ENCODE data around the gene NANOS1. TPM values are rescaled to one million over a fixed set of nuclear protein-coding genes. Genes with fewer than 3 reads are reported as not detected.
A peak's percentile ranks its signal among the peaks of the same experiment; 100 is the strongest.

NANOS1 gene
- 3.2 and 6.2 TPM in 2 replicates for total RNA-seq (2014; rRNA removed; shearing (Covaris generic))

GRCh38 chr10:119029613-119030420 lies at the start of gene NANOS1:
Gene NANOS1, plus strand, starts transcription at chr10:119029714. Its CDS starts 88 bp downstream, at chr10:119029802.
- no peak for DNase-seq (ENCODE audit: low read depth)

- DNase-seq (ENCODE audit: low read depth), result no peak
Measured at GRCh38 chr10:118980135-118980865, 49.2 kb upstream of the NANOS1 start.

- no peak for DNase-seq (ENCODE audit: low read depth)
Measured at GRCh38 chr10:118980870-118981269, 48.6 kb upstream of the NANOS1 start.

GRCh38 chr10:118981946-118982345 lies 47.6 kb upstream of the NANOS1 start:
- no peak for DNase-seq (ENCODE audit: low read depth)

- no peak for DNase-seq (ENCODE audit: low read depth)
Measured at GRCh38 chr10:118982366-118982765, 47.1 kb upstream of the NANOS1 start.

- DNase-seq (ENCODE audit: low read depth), result peak; percentile 71
Measured at GRCh38 chr10:118983263-118983662, 46.3 kb upstream of the NANOS1 start.

GRCh38 chr10:118985576-118985975 lies 43.9 kb upstream of the NANOS1 start:
- DNase-seq (ENCODE audit: low read depth), result no peak

GRCh38 chr10:118986815-118987790 lies 42.4 kb upstream of the NANOS1 start:
- DNase-seq (ENCODE audit: low read depth), result no peak

GRCh38 chr10:118990326-118990725 lies 39.2 kb upstream of the NANOS1 start:
- DNase-seq (ENCODE audit: low read depth), result no peak

- no peak for DNase-seq (ENCODE audit: low read depth)
Measured at GRCh38 chr10:118992496-118992895, 37.0 kb upstream of the NANOS1 start.

- no peak for DNase-seq (ENCODE audit: low read depth)
Measured at GRCh38 chr10:118993214-118993613, 36.3 kb upstream of the NANOS1 start.

- DNase-seq (ENCODE audit: low read depth), result no peak
Measured at GRCh38 chr10:118994321-118994720, 35.2 kb upstream of the NANOS1 start.

GRCh38 chr10:118995739-118996138 lies 33.8 kb upstream of the NANOS1 start:
- no peak for DNase-seq (ENCODE audit: low read depth)

GRCh38 chr10:118997379-118997778 lies 32.1 kb upstream of the NANOS1 start:
- DNase-seq (ENCODE audit: low read depth), result no peak

GRCh38 chr10:118998183-118998582 lies 31.3 kb upstream of the NANOS1 start:
- DNase-seq (ENCODE audit: low read depth), result no peak

- no peak for DNase-seq (ENCODE audit: low read depth)
Measured at GRCh38 chr10:119001717-119002500, 27.6 kb upstream of the NANOS1 start.

GRCh38 chr10:119003572-119004289 lies 25.8 kb upstream of the NANOS1 start:
- no peak for DNase-seq (ENCODE audit: low read depth)

- no peak for DNase-seq (ENCODE audit: low read depth)
Measured at GRCh38 chr10:119005362-119006043, 24.0 kb upstream of the NANOS1 start.

GRCh38 chr10:119006451-119007210 lies 22.9 kb upstream of the NANOS1 start:
- peak; percentile 97 for DNase-seq (ENCODE audit: low read depth)

Measured in M059J (cell line).